ENCODE measurements around the gene RBM28.

RBM28 gene

GRCh38 chr7:128359336-128359735 lies 15.6 kb upstream of the RBM28 start:
- no peak for TF ChIP-seq POLR2AphosphoS5 (IDR thresholded peaks at IDR 0.05; ENCODE audit: low read depth, low read length)
- no peak for TF ChIP-seq REST (IDR thresholded peaks at IDR 0.05; ENCODE audit: insufficient read depth in 1 of 2, low read depth in 2 of 2, low read length in 2 of 2)
- no peak for TF ChIP-seq SIN3A (IDR thresholded peaks at IDR 0.05; ENCODE audit: borderline replicate concordance, insufficient read depth, low read length)
- no peak for TF ChIP-seq TAF1 (IDR thresholded peaks at IDR 0.05; ENCODE audit: borderline replicate concordance, insufficient read depth, low read length)
- TF ChIP-seq FOXP2 (optimal IDR thresholded peaks at IDR 0.05; ENCODE audit: borderline replicate concordance, extremely low read depth, extremely low read length, insufficient read depth), result no peak

DNA sequence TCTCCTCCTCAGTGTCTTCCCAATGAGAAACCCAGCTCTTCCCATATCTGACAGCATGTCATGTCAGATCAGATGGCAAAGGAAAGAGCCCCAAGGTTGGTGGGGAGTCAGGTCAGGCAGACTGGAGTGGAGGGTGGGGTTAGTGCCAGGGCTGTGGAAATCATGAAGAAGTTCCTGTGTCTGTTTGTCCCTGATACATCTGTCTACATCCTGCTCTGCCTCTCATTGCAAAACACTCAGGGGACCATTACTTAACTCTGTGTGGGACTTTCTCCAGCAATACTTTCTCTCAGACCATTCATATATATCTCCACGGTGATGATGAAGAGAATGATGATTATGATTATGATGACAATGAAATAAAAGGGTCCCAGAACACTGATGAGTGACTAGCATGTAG lies 14.5 kb upstream of the RBM28 start:
- TF ChIP-seq REST (IDR thresholded peaks at IDR 0.05; ENCODE audit: insufficient read depth in 1 of 2, low read depth in 2 of 2, low read length in 2 of 2), result no peak
- no peak for TF ChIP-seq POLR2AphosphoS5 (IDR thresholded peaks at IDR 0.05; ENCODE audit: low read depth, low read length)
- no peak for TF ChIP-seq TAF1 (IDR thresholded peaks at IDR 0.05; ENCODE audit: borderline replicate concordance, insufficient read depth, low read length)
- TF ChIP-seq SIN3A (IDR thresholded peaks at IDR 0.05; ENCODE audit: borderline replicate concordance, insufficient read depth, low read length), result no peak
- TF ChIP-seq FOXP2 (optimal IDR thresholded peaks at IDR 0.05; ENCODE audit: borderline replicate concordance, extremely low read depth, extremely low read length, insufficient read depth), result no peak

GRCh38 chr7:128357217-128357613 lies 13.5 kb upstream of the RBM28 start:
- TF ChIP-seq REST (IDR thresholded peaks at IDR 0.05; ENCODE audit: insufficient read depth in 1 of 2, low read depth in 2 of 2, low read length in 2 of 2) (peak in 1 of 2 experiments; percentile 77; a peak in 1 of 4 replicates), TAF1 (IDR thresholded peaks at IDR 0.05; ENCODE audit: borderline replicate concordance, insufficient read depth, low read length) (no peak)

DNA sequence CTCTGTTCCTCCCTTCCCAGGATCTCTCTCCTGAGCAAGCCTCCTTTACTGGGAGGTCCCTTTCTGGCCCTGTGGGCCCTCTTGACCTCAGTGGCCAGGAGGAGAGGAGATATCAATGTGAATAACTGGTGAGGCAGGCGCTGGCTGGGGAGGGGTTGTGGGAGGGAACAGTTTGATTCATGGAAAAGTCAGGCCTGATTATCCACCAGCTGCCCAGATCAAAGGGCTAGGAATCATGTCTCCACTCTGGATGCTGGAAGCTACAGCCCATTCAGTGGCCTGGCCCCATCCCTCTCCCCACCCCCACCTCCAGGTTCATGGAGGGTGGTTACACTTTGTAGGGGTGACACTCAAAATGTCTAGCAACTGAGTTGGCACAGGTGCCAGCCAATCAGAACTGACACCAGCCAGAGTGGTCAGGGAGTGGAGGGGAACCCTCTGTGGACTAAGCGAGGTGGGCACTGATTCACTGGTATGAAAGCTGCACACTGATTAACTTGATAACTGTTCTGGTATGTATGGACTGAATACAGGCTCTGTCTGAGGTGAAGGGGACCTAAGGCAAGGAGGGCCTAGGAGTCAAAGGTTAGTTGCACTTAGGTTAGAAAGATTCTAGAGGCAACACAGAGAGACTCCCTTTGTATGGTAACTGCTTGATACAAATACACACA lies 13.0 kb upstream of the RBM28 start:
- no peak for TF ChIP-seq TAF1 (IDR thresholded peaks at IDR 0.05; ENCODE audit: borderline replicate concordance, insufficient read depth, low read length)
- no peak for TF ChIP-seq FOXP2 (optimal IDR thresholded peaks at IDR 0.05; ENCODE audit: borderline replicate concordance, extremely low read depth, extremely low read length, insufficient read depth)
- TF ChIP-seq SIN3A (IDR thresholded peaks at IDR 0.05; ENCODE audit: borderline replicate concordance, insufficient read depth, low read length), result no peak
- TF ChIP-seq POLR2AphosphoS5 (IDR thresholded peaks at IDR 0.05; ENCODE audit: low read depth, low read length), result no peak
- TF ChIP-seq REST (IDR thresholded peaks at IDR 0.05; ENCODE audit: insufficient read depth in 1 of 2, low read depth in 2 of 2, low read length in 2 of 2), result no peak

- TF ChIP-seq FOXP2 (optimal IDR thresholded peaks at IDR 0.05; ENCODE audit: borderline replicate concordance, extremely low read depth, extremely low read length, insufficient read depth) (no peak), TAF1 (IDR thresholded peaks at IDR 0.05; ENCODE audit: borderline replicate concordance, insufficient read depth, low read length) (no peak), SIN3A (IDR thresholded peaks at IDR 0.05; ENCODE audit: borderline replicate concordance, insufficient read depth, low read length) (no peak), REST (IDR thresholded peaks at IDR 0.05; ENCODE audit: insufficient read depth in 1 of 2, low read depth in 2 of 2, low read length in 2 of 2) (no peak), POLR2AphosphoS5 (IDR thresholded peaks at IDR 0.05; ENCODE audit: low read depth, low read length) (no peak)
These were observed 9.9 kb upstream of the RBM28 start for GRCh38 chr7:128353610-128354009.
